GM23338 (cell line): ENCODE measurements around the gene CEBPZ. TPM values are rescaled to one million over a fixed set of nuclear protein-coding genes. Genes with fewer than 3 reads are reported as not detected.
A peak's percentile ranks its signal among the peaks of the same experiment; 100 is the strongest.

Experiments
- ATAC-seq: fragments of 200-7000 bp; cut with Tn5 transposase; 3 replicates; pipeline ENCODE4 v1.9.1; 2020
- DNase-seq: peaks from one replicate; pipeline ENCODE4 v3.0.0-alpha.2; 2015; ENCODE audit warnings: low spot score
- H2AFZ ChIP-seq: fragments of 200-600 bp; sonication (generic); 2 replicates; pipeline ENCODE4 v1.8.0; 2016; ENCODE audit warnings: antibody characterized with exemption, mild to moderate bottlenecking, moderate library complexity
- H3F3A ChIP-seq: fragments of 200-600 bp; sonication (generic); replicated peaks from 2 replicates; pipeline ENCODE4 v1.8.0; 2017; ENCODE audit warnings: antibody characterized with exemption, mixed run types, low read depth
- H3K27ac ChIP-seq: fragments of 200-600 bp; sonication (generic); 2 replicates; pipeline ENCODE4 v1.6.1; 2016; ENCODE audit warnings: low read depth
- H3K27me3 ChIP-seq: fragments of 200-600 bp; sonication (generic); 2 replicates; pipeline ENCODE4 v1.8.0; 2016; ENCODE audit warnings: mild to moderate bottlenecking, mixed run types, moderate library complexity; ENCODE audit not compliant: insufficient read depth
- H3K36me3 ChIP-seq: fragments of 200-600 bp; sonication (generic); 2 replicates; pipeline ENCODE4 v1.8.0; 2016; ENCODE audit warnings: mild to moderate bottlenecking; ENCODE audit not compliant: insufficient read depth
- H3K4me1 ChIP-seq: fragments of 200-600 bp; sonication (generic); 2 replicates; pipeline ENCODE4 v1.8.0; 2016; ENCODE audit warnings: mild to moderate bottlenecking, moderate library complexity; ENCODE audit not compliant: insufficient read depth
- H3K4me2 ChIP-seq: fragments of 200-600 bp; sonication (generic); 2 replicates; pipeline ENCODE4 v1.7.1; 2017; ENCODE audit warnings: mixed run types
- H3K4me3 ChIP-seq: fragments of 200-600 bp; sonication (generic); 2 replicates; pipeline ENCODE4 v1.6.1; 2016; ENCODE audit warnings: mixed run types
- H3K79me2 ChIP-seq: fragments of 200-600 bp; sonication (generic); replicated peaks from 2 replicates; pipeline ENCODE4 v1.8.0; 2017; ENCODE audit warnings: mild to moderate bottlenecking; ENCODE audit not compliant: insufficient read depth
- H3K9me2 ChIP-seq: fragments of 200-600 bp; sonication (generic); 2 replicates; pipeline ENCODE4 v1.8.0; 2017; ENCODE audit not compliant: insufficient read depth
- H4K20me1 ChIP-seq: fragments of 200-600 bp; sonication (generic); replicated peaks from 2 replicates; pipeline ENCODE4 v1.8.0; 2017; ENCODE audit warnings: mild to moderate bottlenecking; ENCODE audit not compliant: insufficient read depth
- H3K27ac Mint-ChIP-seq: 2 replicates; pipeline ENCODE4 v1.8.0; 2020; ENCODE audit warnings: inconsistent platforms, mild to moderate bottlenecking, moderate library complexity, mixed read lengths
- H3K27me3 Mint-ChIP-seq: 3 replicates; pipeline ENCODE4 v1.8.0; 2022; ENCODE audit warnings: low read depth, mild to moderate bottlenecking, moderate library complexity, mixed read lengths, inconsistent platforms; ENCODE audit not compliant: insufficient read depth, poor library complexity
- H3K36me3 Mint-ChIP-seq: 3 replicates; pipeline ENCODE4 v1.8.0; 2021; ENCODE audit warnings: low read depth, mild to moderate bottlenecking, inconsistent platforms, moderate library complexity, mixed read lengths
- H3K4me1 Mint-ChIP-seq: 3 replicates; pipeline ENCODE4 v1.8.0; 2020; ENCODE audit warnings: mild to moderate bottlenecking, inconsistent platforms, mixed read lengths
- H3K4me3 Mint-ChIP-seq: 3 replicates; pipeline ENCODE4 v1.8.0; 2021; ENCODE audit warnings: moderate library complexity, mild to moderate bottlenecking, inconsistent platforms, mixed read lengths
- H3K9me3 Mint-ChIP-seq: 3 replicates; pipeline ENCODE4 v1.8.0; 2020; ENCODE audit warnings: moderate library complexity, mild to moderate bottlenecking, inconsistent platforms, mixed read lengths
- CREB1 ChIP-seq: fragments of 250-450 bp; sonication (Bioruptor Pico); IDR thresholded peaks from 2 replicates; pipeline ENCODE4 v1.5.0; 2020; ENCODE audit warnings: low read depth, mild to moderate bottlenecking, moderate library complexity
- ETS1 ChIP-seq: IDR thresholded peaks from 2 replicates; pipeline ENCODE4 v1.6.1; 2016; ENCODE audit warnings: antibody characterized with exemption
- JUNB ChIP-seq: IDR thresholded peaks from one replicate; pipeline ENCODE4 v1.6.1; 2016; ENCODE audit warnings: antibody characterized with exemption; ENCODE audit not compliant: unreplicated experiment
- NANOG ChIP-seq: IDR thresholded peaks from 2 replicates; pipeline ENCODE4 v1.6.1; 2016; ENCODE audit warnings: antibody characterized with exemption, borderline replicate concordance
- POLR2AphosphoS5 ChIP-seq: IDR thresholded peaks from 2 replicates; pipeline ENCODE4 v1.6.1; 2016; ENCODE audit warnings: antibody characterized with exemption, low read depth
- REST ChIP-seq: IDR thresholded peaks from one replicate; pipeline ENCODE4 v1.6.1; 2018; ENCODE audit warnings: antibody characterized with exemption; ENCODE audit not compliant: unreplicated experiment
- ZNF114 ChIP-seq: fragments of 250-450 bp; sonication (Bioruptor Pico); IDR thresholded peaks from 2 replicates; pipeline ENCODE4 v1.5.0; 2020; ENCODE audit warnings: mild to moderate bottlenecking, moderate library complexity
- ZNF331 ChIP-seq: fragments of 250-450 bp; sonication (Bioruptor Pico); IDR thresholded peaks from 2 replicates; pipeline ENCODE4 v1.5.0; 2020; ENCODE audit warnings: low read depth, mild to moderate bottlenecking, moderate library complexity
- polyA plus RNA-seq: library from polyadenylated mRNA; unstranded; fragments of >200 nt; fragmentation: Nextera tagmentation; extraction: Ambion mirVana; gene quantifications from 2 replicates; pipeline ENCODE4 v1.2.1, GENCODE V29; 2016
- total RNA-seq: library from RNA; depleted of rRNA; stranded (reverse); fragments of >200 nt; shearing (Covaris generic); gene quantifications from 2 replicates; pipeline ENCODE4 v1.2.3, GENCODE V29; 2014
- TF ChIP-seq, protein P1 (sequence below), 2 experiments: fragments of 200-600 bp in 1 of 2; sonication (generic) in 1 of 2; conservative IDR thresholded peaks; 2 replicates each; pipeline versions ENCODE4 v1.5.1 to v1.6.1; 2016 to 2017; ENCODE audit warnings: antibody characterized with exemption in 2 of 2, low read depth in 2 of 2, mild to moderate bottlenecking in 2 of 2, moderate library complexity in 1 of 2

The CEBPZ gene
- total and polyA plus RNA-seq, 2 experiments from 2014 or later: 133 to 185 TPM

GRCh38 chr2:37168217-37168981, 63.0 kb downstream of the CEBPZ start:
- ATAC-seq (peak; percentile 99), DNase-seq (peak; percentile 80)
- H3F3A ChIP-seq: no peaks in the 10 kb centered on the region
- no peaks in the 10 kb centered on the region for H3K9me2 ChIP-seq
- H3K27ac Mint-ChIP-seq: no peak overlapping the region
- no peaks in the 10 kb centered on the region for H4K20me1 ChIP-seq
- H3K4me3 Mint-ChIP-seq: no peak overlapping the region
- H3K27ac ChIP-seq: no peak overlapping the region
- no peak overlapping the region for H3K4me3 ChIP-seq
- H3K27me3 ChIP-seq: no peaks in the 10 kb centered on the region
- peaks cover 2% of the 10 kb centered on the region for H3K27me3 Mint-ChIP-seq
- H3K36me3 Mint-ChIP-seq: peaks cover 17% of the 10 kb centered on the region
- H3K4me1 ChIP-seq: no peaks in the 10 kb centered on the region
- peaks cover 4% of the 10 kb centered on the region; the same call in 1 of the 2 replicates for H3K36me3 ChIP-seq
- no peaks in the 10 kb centered on the region for H3K79me2 ChIP-seq
- TF ChIP-seq CREB1 (CRISPR knock-in tag) (no peak), ZNF331 (CRISPR knock-in tag) (no peak)
- TF ChIP-seq, protein P1, sequence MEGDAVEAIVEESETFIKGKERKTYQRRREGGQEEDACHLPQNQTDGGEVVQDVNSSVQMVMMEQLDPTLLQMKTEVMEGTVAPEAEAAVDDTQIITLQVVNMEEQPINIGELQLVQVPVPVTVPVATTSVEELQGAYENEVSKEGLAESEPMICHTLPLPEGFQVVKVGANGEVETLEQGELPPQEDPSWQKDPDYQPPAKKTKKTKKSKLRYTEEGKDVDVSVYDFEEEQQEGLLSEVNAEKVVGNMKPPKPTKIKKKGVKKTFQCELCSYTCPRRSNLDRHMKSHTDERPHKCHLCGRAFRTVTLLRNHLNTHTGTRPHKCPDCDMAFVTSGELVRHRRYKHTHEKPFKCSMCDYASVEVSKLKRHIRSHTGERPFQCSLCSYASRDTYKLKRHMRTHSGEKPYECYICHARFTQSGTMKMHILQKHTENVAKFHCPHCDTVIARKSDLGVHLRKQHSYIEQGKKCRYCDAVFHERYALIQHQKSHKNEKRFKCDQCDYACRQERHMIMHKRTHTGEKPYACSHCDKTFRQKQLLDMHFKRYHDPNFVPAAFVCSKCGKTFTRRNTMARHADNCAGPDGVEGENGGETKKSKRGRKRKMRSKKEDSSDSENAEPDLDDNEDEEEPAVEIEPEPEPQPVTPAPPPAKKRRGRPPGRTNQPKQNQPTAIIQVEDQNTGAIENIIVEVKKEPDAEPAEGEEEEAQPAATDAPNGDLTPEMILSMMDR (conservative IDR thresholded peaks at IDR 0.05; ENCODE audit: low read depth in 2 of 2): peak; percentile 87 to 97
- H3K4me2 ChIP-seq: no peak overlapping the region
- peaks cover 2% of the 10 kb centered on the region; the same call in 1 of the 3 replicates for H3K4me1 Mint-ChIP-seq
- H2AFZ ChIP-seq: peak overlapping the region; percentile 12; the same call in 1 of the 2 replicates
- H3K9me3 Mint-ChIP-seq: peaks cover 25% of the 10 kb centered on the region

GRCh38 chr2:37167636-37168180, 63.7 kb downstream of the CEBPZ start:
- DNase-seq: no peak
- no peak overlapping the region for H3K27ac Mint-ChIP-seq
- TF ChIP-seq JUNB (no peak), ZNF114 (CRISPR knock-in tag) (no peak), ETS1 (no peak), REST (no peak), CREB1 (CRISPR knock-in tag) (no peak), POLR2AphosphoS5 (no peak), NANOG (no peak)

More at GRCh38 chr2:37167636-37168180, 63.7 kb downstream of the CEBPZ start:
- Histone ChIP-seq H3F3A (no peaks in the 10 kb centered on the region), H3K4me2 (no peak overlapping the region), H3K27me3 (no peaks in the 10 kb centered on the region), H3K9me2 (no peaks in the 10 kb centered on the region), H3K4me1 (no peaks in the 10 kb centered on the region), H4K20me1 (no peaks in the 10 kb centered on the region), H3K36me3 (peaks cover 8% of the 10 kb centered on the region; the same call in 1 of the 2 replicates), H3K27ac (no peak overlapping the region), H3K4me3 (no peak overlapping the region), H2AFZ (no peak overlapping the region; the same call in 1 of the 2 replicates), H3K79me2 (no peaks in the 10 kb centered on the region)
- H3K4me3 Mint-ChIP-seq: no peak overlapping the region
- peaks cover 2% of the 10 kb centered on the region for H3K27me3 Mint-ChIP-seq
- peaks cover 2% of the 10 kb centered on the region; the same call in 1 of the 3 replicates for H3K4me1 Mint-ChIP-seq
- peaks cover 17% of the 10 kb centered on the region for H3K36me3 Mint-ChIP-seq
- ATAC-seq: no peak
- peaks cover 25% of the 10 kb centered on the region for H3K9me3 Mint-ChIP-seq
